Measurements from ENCODE around the gene KRT86.

DNA sequence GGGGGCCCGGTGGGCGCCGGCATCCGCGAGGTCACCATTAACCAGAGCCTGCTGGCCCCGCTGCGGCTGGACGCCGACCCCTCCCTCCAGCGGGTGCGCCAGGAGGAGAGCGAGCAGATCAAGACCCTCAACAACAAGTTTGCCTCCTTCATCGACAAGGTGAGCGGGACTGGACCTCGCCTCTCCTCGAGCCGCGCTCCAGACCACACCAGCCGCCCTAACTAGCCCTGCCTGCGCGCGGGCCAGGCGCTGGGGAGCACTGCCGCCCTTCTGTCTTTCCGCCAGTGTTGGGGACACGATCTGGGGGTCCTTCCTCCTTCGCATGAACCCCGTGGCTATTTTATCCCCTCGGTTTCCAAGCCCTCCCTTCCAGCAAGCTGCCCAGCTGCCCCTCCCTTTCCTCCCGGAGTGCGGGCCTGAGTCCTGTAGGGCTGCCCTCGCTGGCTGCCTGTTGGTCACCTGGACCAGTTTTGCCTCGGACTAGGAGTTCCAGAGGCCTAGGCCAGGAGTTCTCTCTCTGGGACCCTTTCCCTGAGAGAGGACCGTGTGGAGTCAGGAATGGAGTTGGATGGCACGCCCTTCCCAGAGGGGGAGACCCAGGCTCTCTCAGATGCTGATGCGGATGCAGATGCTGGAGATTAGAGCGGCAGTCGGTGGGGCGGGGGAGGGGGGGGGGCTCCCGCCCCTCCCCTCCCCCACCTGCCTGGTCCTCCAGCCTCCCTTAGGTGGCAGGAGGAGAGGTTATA lies 40.8 kb upstream of the KRT86 start:
- TF ChIP-seq, protein P1, sequence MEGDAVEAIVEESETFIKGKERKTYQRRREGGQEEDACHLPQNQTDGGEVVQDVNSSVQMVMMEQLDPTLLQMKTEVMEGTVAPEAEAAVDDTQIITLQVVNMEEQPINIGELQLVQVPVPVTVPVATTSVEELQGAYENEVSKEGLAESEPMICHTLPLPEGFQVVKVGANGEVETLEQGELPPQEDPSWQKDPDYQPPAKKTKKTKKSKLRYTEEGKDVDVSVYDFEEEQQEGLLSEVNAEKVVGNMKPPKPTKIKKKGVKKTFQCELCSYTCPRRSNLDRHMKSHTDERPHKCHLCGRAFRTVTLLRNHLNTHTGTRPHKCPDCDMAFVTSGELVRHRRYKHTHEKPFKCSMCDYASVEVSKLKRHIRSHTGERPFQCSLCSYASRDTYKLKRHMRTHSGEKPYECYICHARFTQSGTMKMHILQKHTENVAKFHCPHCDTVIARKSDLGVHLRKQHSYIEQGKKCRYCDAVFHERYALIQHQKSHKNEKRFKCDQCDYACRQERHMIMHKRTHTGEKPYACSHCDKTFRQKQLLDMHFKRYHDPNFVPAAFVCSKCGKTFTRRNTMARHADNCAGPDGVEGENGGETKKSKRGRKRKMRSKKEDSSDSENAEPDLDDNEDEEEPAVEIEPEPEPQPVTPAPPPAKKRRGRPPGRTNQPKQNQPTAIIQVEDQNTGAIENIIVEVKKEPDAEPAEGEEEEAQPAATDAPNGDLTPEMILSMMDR (conservative IDR thresholded peaks at IDR 0.05): no peak
- no peak for TF ChIP-seq EZH2 (IDR thresholded peaks at IDR 0.05; ENCODE audit: low read depth)

Data from PC-9 (cell line).